Panc1 (cell line): Measurements from ENCODE around the gene SUSD4.

Experiments
- POLR2AphosphoS5 ChIP-seq: IDR thresholded peaks from 2 replicates; pipeline ENCODE4 v1.6.1; 2012; ENCODE audit warnings: mild to moderate bottlenecking, low read depth, low read length, moderate library complexity
- SIN3A ChIP-seq: IDR thresholded peaks from 2 replicates; pipeline ENCODE4 v1.6.1; 2012; ENCODE audit warnings: low read depth, mild to moderate bottlenecking, low read length, moderate library complexity, borderline replicate concordance; ENCODE audit not compliant: insufficient read depth
- TCF7L2 ChIP-seq: IDR thresholded peaks from 2 replicates; pipeline ENCODE4 v1.6.1; 2011; ENCODE audit warnings: mild to moderate bottlenecking, low read depth, low read length, inconsistent platforms
- TF ChIP-seq, protein P1 (sequence below): fragments of 450-650 bp; IDR thresholded peaks from 2 replicates; pipeline ENCODE4 v1.5.1; 2017; ENCODE audit warnings: mild to moderate bottlenecking
- TF ChIP-seq, protein P2 (sequence below), 2 experiments: IDR thresholded peaks; 2 replicates each; pipeline ENCODE4 v1.6.1; 2011 to 2012; ENCODE audit warnings: low read depth in 2 of 2, control low read depth in 1 of 2, low read length in 1 of 2, mild to moderate bottlenecking in 1 of 2, moderate library complexity in 1 of 2; ENCODE audit not compliant: insufficient read depth in 1 of 2

DNA sequence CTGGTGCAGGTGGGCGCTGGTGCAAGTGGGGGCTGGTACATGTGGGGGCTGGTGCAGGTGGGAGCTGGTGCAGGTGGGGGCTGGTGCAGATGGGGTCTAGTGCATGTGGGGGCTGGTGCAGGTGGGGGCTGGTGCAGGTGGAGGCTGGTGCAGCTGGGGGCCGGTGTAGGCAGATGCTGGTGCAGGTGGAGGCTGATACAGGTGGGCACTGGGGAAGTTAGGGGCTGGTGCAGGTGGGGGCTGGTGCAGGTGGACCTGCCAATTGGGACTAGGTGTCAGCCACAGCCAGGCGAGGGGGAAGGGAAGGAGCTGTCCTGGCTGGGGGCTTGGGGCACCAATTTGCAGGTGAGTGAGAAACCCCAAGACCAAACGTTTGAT, 174.5 kb downstream of the SUSD4 start:
- TF ChIP-seq, protein P1, sequence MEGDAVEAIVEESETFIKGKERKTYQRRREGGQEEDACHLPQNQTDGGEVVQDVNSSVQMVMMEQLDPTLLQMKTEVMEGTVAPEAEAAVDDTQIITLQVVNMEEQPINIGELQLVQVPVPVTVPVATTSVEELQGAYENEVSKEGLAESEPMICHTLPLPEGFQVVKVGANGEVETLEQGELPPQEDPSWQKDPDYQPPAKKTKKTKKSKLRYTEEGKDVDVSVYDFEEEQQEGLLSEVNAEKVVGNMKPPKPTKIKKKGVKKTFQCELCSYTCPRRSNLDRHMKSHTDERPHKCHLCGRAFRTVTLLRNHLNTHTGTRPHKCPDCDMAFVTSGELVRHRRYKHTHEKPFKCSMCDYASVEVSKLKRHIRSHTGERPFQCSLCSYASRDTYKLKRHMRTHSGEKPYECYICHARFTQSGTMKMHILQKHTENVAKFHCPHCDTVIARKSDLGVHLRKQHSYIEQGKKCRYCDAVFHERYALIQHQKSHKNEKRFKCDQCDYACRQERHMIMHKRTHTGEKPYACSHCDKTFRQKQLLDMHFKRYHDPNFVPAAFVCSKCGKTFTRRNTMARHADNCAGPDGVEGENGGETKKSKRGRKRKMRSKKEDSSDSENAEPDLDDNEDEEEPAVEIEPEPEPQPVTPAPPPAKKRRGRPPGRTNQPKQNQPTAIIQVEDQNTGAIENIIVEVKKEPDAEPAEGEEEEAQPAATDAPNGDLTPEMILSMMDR: no peak
- TF ChIP-seq POLR2AphosphoS5 (no peak), TCF7L2 (no peak), SIN3A (no peak)
- TF ChIP-seq, protein P2, sequence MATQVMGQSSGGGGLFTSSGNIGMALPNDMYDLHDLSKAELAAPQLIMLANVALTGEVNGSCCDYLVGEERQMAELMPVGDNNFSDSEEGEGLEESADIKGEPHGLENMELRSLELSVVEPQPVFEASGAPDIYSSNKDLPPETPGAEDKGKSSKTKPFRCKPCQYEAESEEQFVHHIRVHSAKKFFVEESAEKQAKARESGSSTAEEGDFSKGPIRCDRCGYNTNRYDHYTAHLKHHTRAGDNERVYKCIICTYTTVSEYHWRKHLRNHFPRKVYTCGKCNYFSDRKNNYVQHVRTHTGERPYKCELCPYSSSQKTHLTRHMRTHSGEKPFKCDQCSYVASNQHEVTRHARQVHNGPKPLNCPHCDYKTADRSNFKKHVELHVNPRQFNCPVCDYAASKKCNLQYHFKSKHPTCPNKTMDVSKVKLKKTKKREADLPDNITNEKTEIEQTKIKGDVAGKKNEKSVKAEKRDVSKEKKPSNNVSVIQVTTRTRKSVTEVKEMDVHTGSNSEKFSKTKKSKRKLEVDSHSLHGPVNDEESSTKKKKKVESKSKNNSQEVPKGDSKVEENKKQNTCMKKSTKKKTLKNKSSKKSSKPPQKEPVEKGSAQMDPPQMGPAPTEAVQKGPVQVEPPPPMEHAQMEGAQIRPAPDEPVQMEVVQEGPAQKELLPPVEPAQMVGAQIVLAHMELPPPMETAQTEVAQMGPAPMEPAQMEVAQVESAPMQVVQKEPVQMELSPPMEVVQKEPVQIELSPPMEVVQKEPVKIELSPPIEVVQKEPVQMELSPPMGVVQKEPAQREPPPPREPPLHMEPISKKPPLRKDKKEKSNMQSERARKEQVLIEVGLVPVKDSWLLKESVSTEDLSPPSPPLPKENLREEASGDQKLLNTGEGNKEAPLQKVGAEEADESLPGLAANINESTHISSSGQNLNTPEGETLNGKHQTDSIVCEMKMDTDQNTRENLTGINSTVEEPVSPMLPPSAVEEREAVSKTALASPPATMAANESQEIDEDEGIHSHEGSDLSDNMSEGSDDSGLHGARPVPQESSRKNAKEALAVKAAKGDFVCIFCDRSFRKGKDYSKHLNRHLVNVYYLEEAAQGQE (IDR thresholded peaks at IDR 0.05; ENCODE audit: insufficient read depth in 1 of 2, low read depth in 2 of 2, low read length in 1 of 2): no peak
